Heart left ventricle (tissue), 13 donors: ENCODE data around the gene CSMD2.

ENCODE experiments used
- POLR2A ChIP-seq, 2 donors: fragments of 450-650 bp; IDR thresholded peaks; one replicate each; pipeline ENCODE4 v1.6.1; 2017; ENCODE audit warnings: antibody characterized with exemption in 2 of 2, mild to moderate bottlenecking in 2 of 2, moderate library complexity in 2 of 2
- TF ChIP-seq, protein P1 (sequence below), 12 donors: fragments of 200-600 bp; sonication (generic) in 4 of 12; IDR thresholded peaks; one replicate each; pipeline versions ENCODE4 v1.5.0 to v1.8.0; 2018 to 2022; ENCODE audit warnings: antibody characterized with exemption in 12 of 12, mild to moderate bottlenecking in 5 of 12
- donor health status: ischemic (EF 13 %, LVEDD 7.1; RV severe dilation, severe dysfunction).
- donor health status: DM: no; HTN: yes; CAD: no.
- donor health status: DM: no; HTN: no; CAD: no.
- donor health status: ischemic (EF 25% LVEDD 6.9; RV normal size, moderate dysfunction).
- donor health status: ischemic (EF 25% LVEDD 5.7; RV mildly dilated, moderate dysfunction).
- donor health status: ischemic (EF 35%, LVEDD 5.7; RV mildly dilated, moderate dysfunction).
- donor health status: nonischemic (EF 11% LVEDD 7.7; RV severe dilation, severe dysfunction).
- donor health status: DM: yes; HTN: yes; CAD: no.
- donor health status: PGD.
- donor health status: ischemic (EF 29% LVEDD 5.4; RV normal size, mild dysfunction).
- donor health status: nonischemic (EF 23%, LVEDD 6.1; RV moderate dilation, normal function).

DNA sequence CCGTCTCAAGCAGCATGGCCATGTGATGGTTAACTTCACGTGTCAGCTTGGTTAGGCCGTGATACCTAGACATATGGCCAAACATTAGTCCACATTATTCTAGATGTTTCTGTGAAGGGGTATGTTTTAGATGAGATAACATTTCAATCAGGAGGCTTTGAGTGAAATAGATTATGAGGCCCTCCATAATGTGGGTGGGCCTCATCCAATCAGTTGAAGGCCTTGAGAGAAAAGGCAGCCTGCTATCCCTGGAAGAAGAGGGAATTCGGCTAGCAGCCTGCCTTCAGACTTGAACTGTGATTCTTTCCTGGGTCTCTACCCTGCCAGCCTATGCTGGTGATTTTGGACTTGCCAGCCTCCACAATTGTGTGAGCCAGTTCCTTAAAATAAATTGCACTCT, 602.5 kb downstream of the CSMD2 start:
- TF ChIP-seq, protein P1, sequence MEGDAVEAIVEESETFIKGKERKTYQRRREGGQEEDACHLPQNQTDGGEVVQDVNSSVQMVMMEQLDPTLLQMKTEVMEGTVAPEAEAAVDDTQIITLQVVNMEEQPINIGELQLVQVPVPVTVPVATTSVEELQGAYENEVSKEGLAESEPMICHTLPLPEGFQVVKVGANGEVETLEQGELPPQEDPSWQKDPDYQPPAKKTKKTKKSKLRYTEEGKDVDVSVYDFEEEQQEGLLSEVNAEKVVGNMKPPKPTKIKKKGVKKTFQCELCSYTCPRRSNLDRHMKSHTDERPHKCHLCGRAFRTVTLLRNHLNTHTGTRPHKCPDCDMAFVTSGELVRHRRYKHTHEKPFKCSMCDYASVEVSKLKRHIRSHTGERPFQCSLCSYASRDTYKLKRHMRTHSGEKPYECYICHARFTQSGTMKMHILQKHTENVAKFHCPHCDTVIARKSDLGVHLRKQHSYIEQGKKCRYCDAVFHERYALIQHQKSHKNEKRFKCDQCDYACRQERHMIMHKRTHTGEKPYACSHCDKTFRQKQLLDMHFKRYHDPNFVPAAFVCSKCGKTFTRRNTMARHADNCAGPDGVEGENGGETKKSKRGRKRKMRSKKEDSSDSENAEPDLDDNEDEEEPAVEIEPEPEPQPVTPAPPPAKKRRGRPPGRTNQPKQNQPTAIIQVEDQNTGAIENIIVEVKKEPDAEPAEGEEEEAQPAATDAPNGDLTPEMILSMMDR (IDR thresholded peaks at IDR 0.05), result no peak
- TF ChIP-seq POLR2A (IDR thresholded peaks at IDR 0.05), result no peak
